Stromal cell of bone marrow (primary cell): ENCODE measurements around the gene TGFBR3L.
A peak's percentile ranks its signal among the peaks of the same experiment; 100 is the strongest.
"Not testable (repeated sequence)": the region's sequence is repeated elsewhere in the genome, so short reads cannot be mapped to it uniquely, and the experiment has no call there.

Experiments
- DNase-seq: peaks from one replicate; pipeline ENCODE4 v3.0.0-alpha.2; 2012; ENCODE audit warnings: low read depth

Gene TGFBR3L

GRCh38 chr19:7879836-7880235 is 34.8 kb upstream of the TGFBR3L start:
- DNase-seq: no peak

GRCh38 chr19:7881910-7882309 is 32.7 kb upstream of the TGFBR3L start:
- DNase-seq: no peak

GRCh38 chr19:7883105-7883504 is 31.5 kb upstream of the TGFBR3L start:
- no peak for DNase-seq

GRCh38 chr19:7883796-7884570 is 30.6 kb upstream of the TGFBR3L start:
- no peak for DNase-seq

GRCh38 chr19:7885818-7886217 is 28.8 kb upstream of the TGFBR3L start:
- DNase-seq: no peak

- DNase-seq: no peak
These were observed 27.1 kb upstream of the TGFBR3L start for GRCh38 chr19:7887408-7888144.

- DNase-seq: peak; percentile 52
These were observed 26.3 kb upstream of the TGFBR3L start, which contains the start of gene LRRC8E for GRCh38 chr19:7888145-7888825. TSS of gene LRRC8E (plus strand) at chr19:7888510. CDS start at chr19:7895604, 7,094 bp downstream.

- DNase-seq: no peak
These were observed 25.8 kb upstream of the TGFBR3L start for GRCh38 chr19:7888826-7889217.

- not testable (repeated sequence) for DNase-seq
These were observed 21.1 kb upstream of the TGFBR3L start for GRCh38 chr19:7893362-7894101.

GRCh38 chr19:7894612-7895309 is 19.9 kb upstream of the TGFBR3L start:
- DNase-seq: no peak

GRCh38 chr19:7895565-7895964 is 19.1 kb upstream of the TGFBR3L start:
- DNase-seq: no peak

- DNase-seq: no peak
These were observed 17.3 kb upstream of the TGFBR3L start for GRCh38 chr19:7897292-7897691.

GRCh38 chr19:7898967-7899366 is 15.7 kb upstream of the TGFBR3L start:
- no peak for DNase-seq

- no peak for DNase-seq
These were observed 14.8 kb upstream of the TGFBR3L start for GRCh38 chr19:7899751-7900378.

GRCh38 chr19:7900401-7900870 is 14.2 kb upstream of the TGFBR3L start:
- no peak for DNase-seq

- no peak for DNase-seq
These were observed 13.7 kb upstream of the TGFBR3L start for GRCh38 chr19:7900931-7901330.

- no peak for DNase-seq
These were observed 13.3 kb upstream of the TGFBR3L start for GRCh38 chr19:7901337-7901736.

- no peak for DNase-seq
These were observed 11.8 kb upstream of the TGFBR3L start for GRCh38 chr19:7902796-7903243.

GRCh38 chr19:7903244-7904073 is 11.2 kb upstream of the TGFBR3L start, which contains the start of gene MAP2K7:
TSS of gene MAP2K7 (plus strand) at chr19:7903877. CDS start at chr19:7903945, 68 bp downstream.
- DNase-seq: peak; percentile 96
